ENCODE results near the gene MYO15A.

MYO15A gene

GRCh38 chr17:18119166-18119745, 10.7 kb downstream of the MYO15A start:
- DNase-seq = no peak
- Mint-ChIP-seq H3K4me1 (peaks cover 59% of the 10 kb centered on the region), H3K9me3 (peaks cover 14% of the 10 kb centered on the region), H3K4me3 (no peak overlapping the region), H3K27ac (no peak overlapping the region), H3K36me3 (ENCODE audit: low read depth) (no peaks in the 10 kb centered on the region), H3K27me3 (ENCODE audit: low read depth, poor library complexity) (peaks cover 3% of the 10 kb centered on the region)
- TF ChIP-seq, protein P1, sequence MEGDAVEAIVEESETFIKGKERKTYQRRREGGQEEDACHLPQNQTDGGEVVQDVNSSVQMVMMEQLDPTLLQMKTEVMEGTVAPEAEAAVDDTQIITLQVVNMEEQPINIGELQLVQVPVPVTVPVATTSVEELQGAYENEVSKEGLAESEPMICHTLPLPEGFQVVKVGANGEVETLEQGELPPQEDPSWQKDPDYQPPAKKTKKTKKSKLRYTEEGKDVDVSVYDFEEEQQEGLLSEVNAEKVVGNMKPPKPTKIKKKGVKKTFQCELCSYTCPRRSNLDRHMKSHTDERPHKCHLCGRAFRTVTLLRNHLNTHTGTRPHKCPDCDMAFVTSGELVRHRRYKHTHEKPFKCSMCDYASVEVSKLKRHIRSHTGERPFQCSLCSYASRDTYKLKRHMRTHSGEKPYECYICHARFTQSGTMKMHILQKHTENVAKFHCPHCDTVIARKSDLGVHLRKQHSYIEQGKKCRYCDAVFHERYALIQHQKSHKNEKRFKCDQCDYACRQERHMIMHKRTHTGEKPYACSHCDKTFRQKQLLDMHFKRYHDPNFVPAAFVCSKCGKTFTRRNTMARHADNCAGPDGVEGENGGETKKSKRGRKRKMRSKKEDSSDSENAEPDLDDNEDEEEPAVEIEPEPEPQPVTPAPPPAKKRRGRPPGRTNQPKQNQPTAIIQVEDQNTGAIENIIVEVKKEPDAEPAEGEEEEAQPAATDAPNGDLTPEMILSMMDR (IDR thresholded peaks at IDR 0.05) = no peak

GRCh38 chr17:18119938-18120337, 11.4 kb downstream of the MYO15A start:
- no peak overlapping the region for H3K27ac Mint-ChIP-seq
- peaks cover 3% of the 10 kb centered on the region for H3K27me3 Mint-ChIP-seq (ENCODE audit: low read depth, poor library complexity)
- peaks cover 14% of the 10 kb centered on the region for H3K9me3 Mint-ChIP-seq
- TF ChIP-seq, protein P1 (IDR thresholded peaks at IDR 0.05) = no peak
- H3K4me3 Mint-ChIP-seq = no peak overlapping the region
- H3K36me3 Mint-ChIP-seq (ENCODE audit: low read depth) = no peaks in the 10 kb centered on the region
- peaks cover 59% of the 10 kb centered on the region for H3K4me1 Mint-ChIP-seq
- no peak for DNase-seq

- no peak overlapping the region for H3K27ac Mint-ChIP-seq
- H3K4me3 Mint-ChIP-seq = no peak overlapping the region
- no peak for DNase-seq
- H3K9me3 Mint-ChIP-seq = peaks cover 14% of the 10 kb centered on the region
- H3K4me1 Mint-ChIP-seq = peaks cover 54% of the 10 kb centered on the region
- peaks cover 3% of the 10 kb centered on the region for H3K27me3 Mint-ChIP-seq (ENCODE audit: low read depth, poor library complexity)
- no peaks in the 10 kb centered on the region for H3K36me3 Mint-ChIP-seq (ENCODE audit: low read depth)
- TF ChIP-seq, protein P1 (IDR thresholded peaks at IDR 0.05) = no peak
Observed at GRCh38 chr17:18120461-18121017, 12.0 kb downstream of the MYO15A start.

GRCh38 chr17:18121144-18121910, 12.8 kb downstream of the MYO15A start:
- Mint-ChIP-seq H3K4me1 (peaks cover 48% of the 10 kb centered on the region), H3K9me3 (peaks cover 14% of the 10 kb centered on the region), H3K27me3 (ENCODE audit: low read depth, poor library complexity) (peaks cover 3% of the 10 kb centered on the region), H3K27ac (no peak overlapping the region), H3K4me3 (no peak overlapping the region), H3K36me3 (ENCODE audit: low read depth) (no peaks in the 10 kb centered on the region)
- TF ChIP-seq, protein P1 (IDR thresholded peaks at IDR 0.05) = no peak
- no peak for DNase-seq

DNA sequence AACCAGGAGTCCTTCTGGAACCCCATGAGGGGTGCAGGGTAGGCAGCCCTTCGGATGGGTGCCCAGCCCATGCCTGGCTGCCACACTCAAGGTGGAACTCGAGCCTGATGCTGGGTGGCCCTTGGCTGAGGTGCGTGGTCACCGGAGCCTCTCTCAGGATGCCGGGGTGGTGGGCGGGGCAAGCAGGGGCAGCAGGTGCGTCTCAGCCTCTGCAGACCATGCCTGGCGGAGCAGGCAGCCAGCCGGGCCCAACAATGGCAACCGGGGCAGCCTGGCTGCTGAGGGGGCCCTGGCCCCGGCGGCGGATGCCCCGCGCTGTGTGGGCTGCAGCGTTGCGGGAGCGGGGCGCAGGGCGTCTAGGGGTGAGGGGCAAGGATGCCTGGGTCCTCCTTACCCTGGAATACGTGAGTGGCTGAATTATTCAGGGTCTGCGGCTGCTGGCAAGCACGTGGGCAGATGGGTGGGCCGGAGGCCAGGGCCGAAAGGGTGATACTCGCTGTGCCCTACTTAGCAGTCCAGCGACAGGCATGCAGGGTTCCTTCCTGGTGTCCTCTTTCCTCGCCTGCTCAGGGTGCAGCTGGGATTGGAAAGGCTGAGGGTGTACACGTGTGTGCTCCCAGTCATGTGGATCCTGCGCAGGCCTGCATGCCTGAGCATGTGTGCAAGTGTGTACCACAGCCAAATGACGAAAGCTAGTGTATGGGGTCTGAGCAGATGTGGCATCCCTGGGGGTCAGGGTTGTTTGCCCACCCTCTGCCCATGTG, 14.6 kb downstream of the MYO15A start:
- H3K27me3 Mint-ChIP-seq (ENCODE audit: low read depth, poor library complexity) = peaks cover 3% of the 10 kb centered on the region
- peaks cover 14% of the 10 kb centered on the region for H3K9me3 Mint-ChIP-seq
- H3K27ac Mint-ChIP-seq = no peak overlapping the region
- peaks cover 29% of the 10 kb centered on the region for H3K4me1 Mint-ChIP-seq
- no peaks in the 10 kb centered on the region for H3K36me3 Mint-ChIP-seq (ENCODE audit: low read depth)
- DNase-seq = no peak
- TF ChIP-seq, protein P1 (IDR thresholded peaks at IDR 0.05) = no peak
- no peak overlapping the region for H3K4me3 Mint-ChIP-seq

Measured in nephron progenitor cell (in vitro differentiated cells).